Vagina (tissue), 2 donors: ENCODE results near the gene TMEM266. TPM values are rescaled to one million over a fixed set of nuclear protein-coding genes. Genes with fewer than 3 reads are reported as not detected.

Source experiments
- DNase-seq, 2 donors: peaks; one replicate each; pipeline ENCODE4 v3.0.0-alpha.2; 2017; ENCODE audit errors: extremely low spot score in 2 of 2
- H3K27ac ChIP-seq: fragments of 200-600 bp; sonication (generic); one replicate; pipeline ENCODE4 v1.5.1; 2019
- H3K27me3 ChIP-seq: fragments of 200-600 bp; sonication (generic); one replicate; pipeline ENCODE4 v1.5.1; 2019
- H3K36me3 ChIP-seq, 2 donors: fragments of 200-600 bp; sonication (generic); one replicate each; pipeline ENCODE4 v1.5.1; 2017 to 2019
- H3K4me1 ChIP-seq: fragments of 200-600 bp; sonication (generic); one replicate; pipeline ENCODE4 v1.5.1; 2019
- H3K4me3 ChIP-seq, 2 donors: fragments of 200-600 bp; sonication (generic); 1 replicate in 1 of 2; 2 replicates in 1 of 2; pipeline ENCODE4 v1.5.1; 2016 to 2019
- H3K9me3 ChIP-seq: fragments of 200-600 bp; sonication (generic); one replicate; pipeline ENCODE4 v1.5.1; 2019
- CTCF ChIP-seq, 3 experiments: fragments of 450-650 bp in 2 of 3; fragments of 200-600 bp in 1 of 3; sonication (generic) in 1 of 3; IDR thresholded peaks; one replicate each; pipeline ENCODE4 v1.5.1; 2017 to 2019; ENCODE audit warnings: antibody characterized with exemption in 3 of 3, mild to moderate bottlenecking in 2 of 3, moderate library complexity in 2 of 3
- POLR2A ChIP-seq, 2 donors: fragments of 450-650 bp; IDR thresholded peaks; one replicate each; pipeline ENCODE4 v1.6.1; 2017; ENCODE audit warnings: antibody characterized with exemption in 2 of 2, mild to moderate bottlenecking in 2 of 2, moderate library complexity in 2 of 2
- POLR2AphosphoS5 ChIP-seq, 2 donors: sonication (generic); formaldehyde crosslinking; IDR thresholded peaks; one replicate each; pipeline ENCODE4 v1.9.0; 2017; ENCODE audit warnings: antibody characterized with exemption in 2 of 2, mild to moderate bottlenecking in 2 of 2, low read depth in 1 of 2; ENCODE audit not compliant: insufficient read depth in 1 of 2
- intact Hi-C: fragments of 100-400 bp; cut with DNase I; formaldehyde crosslinking; loops from one replicate; pipeline ENCODE4 v1.15.1; 2023
- total RNA-seq: library from RNA; depleted of rRNA; stranded (reverse); fragments of >200 nt; gene quantifications from one replicate; pipeline ENCODE4 v1.2.3, GENCODE V29; 2016

TMEM266 gene
- total RNA-seq, 1 donor from 2014 or later = not detected

- Histone ChIP-seq H3K4me1 (peaks cover 11% of the 10 kb centered on the region), H3K36me3 (no peaks in the 10 kb centered on the region), H3K9me3 (no peaks in the 10 kb centered on the region), H3K27me3 (no peaks in the 10 kb centered on the region), H3K4me3 (no peak overlapping the region), H3K27ac (no peak overlapping the region)
- TF ChIP-seq POLR2AphosphoS5 (IDR thresholded peaks at IDR 0.05; ENCODE audit: insufficient read depth in 1 of 2, low read depth in 1 of 2) (no peak), CTCF (IDR thresholded peaks at IDR 0.05) (no peak), POLR2A (IDR thresholded peaks at IDR 0.05) (no peak)
- DNase-seq = no peak
- intact Hi-C loops = no loop called here
Measured at GRCh38 chr15:76172782-76173181, 113.0 kb downstream of the TMEM266 start.

DNA sequence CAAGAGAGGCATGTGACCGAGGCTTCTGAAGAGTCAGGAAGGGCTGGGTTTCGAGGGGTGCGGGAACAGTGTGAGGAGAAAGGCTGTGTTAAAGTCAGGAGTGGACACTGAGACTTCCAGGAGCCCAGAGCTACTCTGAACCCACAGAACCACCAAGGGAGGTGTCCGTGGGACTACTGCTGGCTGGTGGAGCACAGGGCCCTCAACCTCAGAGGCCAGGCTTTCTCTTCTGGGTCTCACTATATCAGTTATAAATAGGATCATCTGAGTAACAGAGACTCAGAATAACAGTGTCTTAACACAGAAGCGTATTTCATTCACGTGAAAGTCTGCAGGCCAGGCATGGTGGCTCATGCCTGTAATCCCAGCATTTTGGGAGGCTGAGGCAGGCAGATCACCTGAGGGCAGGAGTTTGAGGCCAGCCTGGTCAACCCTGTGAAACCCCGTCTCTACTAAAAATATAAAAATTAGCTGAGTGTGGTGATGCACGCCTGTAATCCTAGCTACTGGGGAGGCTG is 113.6 kb downstream of the TMEM266 start:
- no peaks in the 10 kb centered on the region for H3K27me3 ChIP-seq
- no peaks in the 10 kb centered on the region for H3K9me3 ChIP-seq
- H3K36me3 ChIP-seq = no peaks in the 10 kb centered on the region
- H3K4me1 ChIP-seq = peaks cover 17% of the 10 kb centered on the region
- TF ChIP-seq CTCF (IDR thresholded peaks at IDR 0.05) = no peak
- no peak for TF ChIP-seq POLR2AphosphoS5 (IDR thresholded peaks at IDR 0.05; ENCODE audit: insufficient read depth in 1 of 2, low read depth in 1 of 2)
- no peak for TF ChIP-seq POLR2A (IDR thresholded peaks at IDR 0.05)
- intact Hi-C loops = no loop called here
- H3K27ac ChIP-seq = no peak overlapping the region
- H3K4me3 ChIP-seq = no peak overlapping the region
- no peak for DNase-seq

DNA sequence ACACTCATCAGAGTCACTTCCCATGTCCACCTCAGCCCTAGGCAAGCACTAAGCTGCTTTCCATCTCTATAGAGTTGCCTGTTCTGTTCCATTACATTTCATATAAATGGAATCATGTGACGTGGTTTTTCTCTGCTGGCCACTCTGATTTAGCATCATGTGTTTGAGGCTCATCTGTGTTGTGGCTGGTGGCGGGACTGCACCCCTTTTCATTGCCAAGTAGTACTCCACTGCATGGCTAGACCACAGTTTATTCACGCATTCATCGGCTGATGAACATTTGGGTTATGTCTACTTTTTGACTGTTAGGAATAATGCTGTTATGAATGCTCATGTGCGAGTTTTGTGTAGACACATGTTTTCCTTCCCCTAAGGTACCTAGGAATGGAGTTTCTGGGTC is 114.9 kb downstream of the TMEM266 start:
- no peaks in the 10 kb centered on the region for H3K9me3 ChIP-seq
- DNase-seq = no peak
- intact Hi-C loops = no loop called here
- H3K4me3 ChIP-seq = no peak overlapping the region
- H3K27me3 ChIP-seq = no peaks in the 10 kb centered on the region
- H3K4me1 ChIP-seq = peaks cover 21% of the 10 kb centered on the region
- TF ChIP-seq POLR2AphosphoS5 (IDR thresholded peaks at IDR 0.05; ENCODE audit: insufficient read depth in 1 of 2, low read depth in 1 of 2) (no peak), CTCF (IDR thresholded peaks at IDR 0.05) (no peak), POLR2A (IDR thresholded peaks at IDR 0.05) (no peak)
- H3K36me3 ChIP-seq = no peaks in the 10 kb centered on the region
- no peak overlapping the region for H3K27ac ChIP-seq

- intact Hi-C loops = no loop called here
- TF ChIP-seq POLR2A (IDR thresholded peaks at IDR 0.05) (no peak), POLR2AphosphoS5 (IDR thresholded peaks at IDR 0.05; ENCODE audit: insufficient read depth in 1 of 2, low read depth in 1 of 2) (no peak), CTCF (IDR thresholded peaks at IDR 0.05) (no peak)
- Histone ChIP-seq H3K27ac (no peak overlapping the region), H3K9me3 (no peaks in the 10 kb centered on the region), H3K36me3 (no peaks in the 10 kb centered on the region), H3K27me3 (no peaks in the 10 kb centered on the region), H3K4me3 (no peak overlapping the region), H3K4me1 (peaks cover 19% of the 10 kb centered on the region)
- DNase-seq = no peak
Measured at GRCh38 chr15:76175442-76175841, 115.7 kb downstream of the TMEM266 start.

- Histone ChIP-seq H3K4me3 (no peak overlapping the region), H3K36me3 (no peaks in the 10 kb centered on the region), H3K9me3 (no peaks in the 10 kb centered on the region), H3K4me1 (peaks cover 12% of the 10 kb centered on the region), H3K27me3 (no peaks in the 10 kb centered on the region), H3K27ac (no peak overlapping the region)
- TF ChIP-seq POLR2AphosphoS5 (IDR thresholded peaks at IDR 0.05; ENCODE audit: insufficient read depth in 1 of 2, low read depth in 1 of 2) (no peak), CTCF (IDR thresholded peaks at IDR 0.05) (no peak), POLR2A (IDR thresholded peaks at IDR 0.05) (no peak)
- intact Hi-C loops = no loop called here
- no peak for DNase-seq
Measured at GRCh38 chr15:76176059-76176458, 116.3 kb downstream of the TMEM266 start.
